AG09309 (cell line): ENCODE data around the gene RHBDL2.
A peak's percentile ranks its signal among the peaks of the same experiment; 100 is the strongest.

Experiments used
- DNase-seq: peaks from one replicate; pipeline ENCODE4 v3.0.0-alpha.2; 2010; ENCODE audit warnings: low read depth
- H3K4me3 ChIP-seq: 2 replicates; pipeline ENCODE4 v1.5.1; 2011; ENCODE audit warnings: mild to moderate bottlenecking, low read depth, low read length, moderate library complexity; ENCODE audit not compliant: control insufficient read depth
- TF ChIP-seq, protein P1 (sequence below): IDR thresholded peaks from 2 replicates; pipeline ENCODE4 v1.5.1; 2011; ENCODE audit warnings: mild to moderate bottlenecking, low read depth, low read length, inconsistent platforms; ENCODE audit not compliant: insufficient read depth, control insufficient read depth; ENCODE audit errors: missing control alignments

Gene RHBDL2

DNA sequence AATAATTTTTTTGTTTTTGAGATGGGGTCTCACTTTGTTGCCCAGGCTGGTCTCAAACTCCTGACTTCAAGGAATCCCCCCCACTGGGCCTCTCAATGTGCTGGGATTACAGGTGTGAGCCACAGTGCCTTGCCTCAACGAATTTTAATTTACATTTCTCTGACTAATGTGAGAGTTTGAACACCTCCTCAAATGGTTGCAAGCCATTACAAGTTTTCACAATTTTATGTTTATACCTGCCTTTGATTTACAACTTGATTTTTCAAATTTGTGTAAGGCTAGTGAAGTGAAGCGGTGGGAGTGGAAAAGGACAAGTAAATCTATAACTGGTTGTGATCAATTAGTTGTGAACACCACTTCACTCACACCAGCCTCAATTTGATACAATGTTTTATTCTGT lies 8.9 kb upstream of the RHBDL2 start:
- no peak for DNase-seq
- H3K4me3 ChIP-seq, result no peak overlapping the region
- TF ChIP-seq, protein P1, sequence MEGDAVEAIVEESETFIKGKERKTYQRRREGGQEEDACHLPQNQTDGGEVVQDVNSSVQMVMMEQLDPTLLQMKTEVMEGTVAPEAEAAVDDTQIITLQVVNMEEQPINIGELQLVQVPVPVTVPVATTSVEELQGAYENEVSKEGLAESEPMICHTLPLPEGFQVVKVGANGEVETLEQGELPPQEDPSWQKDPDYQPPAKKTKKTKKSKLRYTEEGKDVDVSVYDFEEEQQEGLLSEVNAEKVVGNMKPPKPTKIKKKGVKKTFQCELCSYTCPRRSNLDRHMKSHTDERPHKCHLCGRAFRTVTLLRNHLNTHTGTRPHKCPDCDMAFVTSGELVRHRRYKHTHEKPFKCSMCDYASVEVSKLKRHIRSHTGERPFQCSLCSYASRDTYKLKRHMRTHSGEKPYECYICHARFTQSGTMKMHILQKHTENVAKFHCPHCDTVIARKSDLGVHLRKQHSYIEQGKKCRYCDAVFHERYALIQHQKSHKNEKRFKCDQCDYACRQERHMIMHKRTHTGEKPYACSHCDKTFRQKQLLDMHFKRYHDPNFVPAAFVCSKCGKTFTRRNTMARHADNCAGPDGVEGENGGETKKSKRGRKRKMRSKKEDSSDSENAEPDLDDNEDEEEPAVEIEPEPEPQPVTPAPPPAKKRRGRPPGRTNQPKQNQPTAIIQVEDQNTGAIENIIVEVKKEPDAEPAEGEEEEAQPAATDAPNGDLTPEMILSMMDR, result no peak

DNA sequence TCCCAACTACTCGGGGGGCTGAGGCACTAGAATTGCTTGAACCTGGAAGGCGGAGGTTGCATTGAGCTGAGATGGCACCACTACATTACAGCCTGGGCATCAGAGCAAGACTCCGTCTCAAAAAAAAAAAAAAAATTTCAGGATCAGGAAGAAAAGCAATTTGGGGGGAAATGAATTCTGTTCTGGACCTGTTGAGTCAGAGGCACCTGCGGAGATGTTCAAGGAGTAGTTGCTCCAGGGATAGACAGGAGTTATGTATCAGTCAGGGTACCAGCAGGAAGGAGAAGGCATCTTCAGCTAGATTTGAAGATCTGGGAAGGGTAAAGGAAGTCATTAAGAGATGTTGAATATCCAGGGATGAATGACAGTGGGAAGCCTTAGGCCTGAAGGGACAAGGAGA lies 2.9 kb upstream of the RHBDL2 start:
- DNase-seq, result no peak
- no peak overlapping the region for H3K4me3 ChIP-seq
- TF ChIP-seq, protein P1, result no peak

DNA sequence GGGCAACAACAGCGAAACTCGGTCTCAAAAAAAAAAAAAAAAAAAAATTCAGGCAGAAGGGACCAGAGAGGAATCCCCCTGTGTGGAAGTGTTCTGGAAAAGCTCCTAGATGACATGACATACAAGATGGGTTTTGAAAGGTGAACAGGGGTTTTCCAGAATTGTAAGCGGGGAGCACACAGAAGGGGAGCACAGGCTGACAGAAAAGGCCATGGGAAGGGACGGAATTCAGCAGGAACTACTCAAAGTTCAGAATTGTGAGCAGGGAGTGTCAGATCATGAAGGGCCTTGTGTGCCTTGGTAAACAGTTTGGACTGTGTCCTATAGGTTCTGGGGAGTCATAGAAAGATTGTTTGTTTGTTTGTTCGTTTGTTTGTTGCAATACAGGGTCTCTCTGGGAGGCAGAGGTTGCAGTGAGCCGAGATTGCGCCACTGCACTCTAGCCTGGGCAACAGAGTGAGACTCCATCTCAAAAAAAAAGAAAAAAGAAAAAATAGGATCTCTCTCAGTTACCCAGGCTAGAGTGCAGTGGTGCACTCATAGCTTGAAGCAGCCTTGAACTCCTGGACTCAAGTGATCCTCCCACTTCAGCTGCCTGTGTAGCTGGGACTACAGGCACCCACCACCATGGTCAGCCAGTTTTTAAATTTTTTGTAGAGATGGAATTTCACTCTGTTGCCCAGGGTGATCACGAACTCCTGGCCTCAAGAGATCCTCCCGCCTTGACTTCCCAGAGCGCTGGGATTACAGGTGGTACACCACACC lies 1.2 kb upstream of the RHBDL2 start:
- TF ChIP-seq, protein P1, result no peak
- H3K4me3 ChIP-seq, result no peak overlapping the region
- no peak for DNase-seq

DNA sequence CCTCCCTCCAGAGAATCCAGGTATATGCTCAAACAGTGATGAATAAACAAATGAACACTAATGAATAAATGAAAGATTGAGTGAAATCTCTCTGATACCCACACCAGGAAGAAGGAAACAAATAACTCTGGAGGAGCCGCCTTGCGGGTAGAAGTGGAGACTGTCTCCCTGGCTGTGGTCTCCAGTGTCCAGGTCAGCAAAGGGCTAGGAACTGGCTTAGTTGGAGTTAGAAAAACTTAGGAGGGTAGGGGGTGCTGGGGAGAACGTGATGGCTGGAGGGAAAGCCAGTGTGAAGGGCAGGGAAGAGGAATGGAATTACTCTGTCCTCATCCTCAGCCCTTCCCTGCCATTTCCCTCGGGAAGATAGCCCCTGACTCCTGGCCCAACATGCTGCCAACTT lies 537 bp downstream of the RHBDL2 start:
- H3K4me3 ChIP-seq, result peak overlapping the region; percentile 56
- TF ChIP-seq, protein P1, result no peak
- DNase-seq, result no peak

DNA sequence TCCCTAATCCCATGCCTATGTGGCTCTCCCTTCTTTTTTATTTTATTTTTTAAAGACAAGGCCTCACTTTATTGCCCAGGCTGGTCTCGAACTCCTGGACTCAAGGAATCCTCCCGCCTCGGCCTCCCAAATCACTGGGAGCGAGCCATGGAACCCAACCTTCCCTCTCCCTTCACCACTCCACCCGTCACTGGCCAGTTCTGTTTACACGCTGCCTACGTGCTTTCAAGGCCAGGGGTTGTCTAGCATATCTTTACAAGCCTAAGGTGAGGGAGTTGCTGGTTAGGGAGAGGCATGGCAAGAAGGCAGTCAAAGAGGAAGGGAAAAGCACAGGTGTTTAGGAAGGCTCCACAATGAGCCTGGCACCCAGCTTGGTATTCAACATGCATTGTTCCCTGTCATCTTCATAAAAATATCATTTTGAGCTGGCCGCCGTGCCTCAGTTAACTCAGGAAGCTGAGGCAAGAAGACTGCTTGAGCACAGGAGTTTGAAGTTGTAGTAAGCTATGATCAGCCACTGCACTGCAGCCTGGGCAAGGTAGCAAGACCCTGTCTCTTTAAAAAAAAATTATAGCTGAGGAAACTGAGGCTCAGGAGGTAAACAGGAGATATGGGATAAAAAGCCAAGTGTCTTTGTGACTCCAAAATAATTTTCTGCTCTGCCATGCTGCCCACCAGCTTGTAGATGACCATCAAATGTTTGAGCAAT lies 1.1 kb downstream of the RHBDL2 start:
- no peak for DNase-seq
- TF ChIP-seq, protein P1, result no peak

DNA sequence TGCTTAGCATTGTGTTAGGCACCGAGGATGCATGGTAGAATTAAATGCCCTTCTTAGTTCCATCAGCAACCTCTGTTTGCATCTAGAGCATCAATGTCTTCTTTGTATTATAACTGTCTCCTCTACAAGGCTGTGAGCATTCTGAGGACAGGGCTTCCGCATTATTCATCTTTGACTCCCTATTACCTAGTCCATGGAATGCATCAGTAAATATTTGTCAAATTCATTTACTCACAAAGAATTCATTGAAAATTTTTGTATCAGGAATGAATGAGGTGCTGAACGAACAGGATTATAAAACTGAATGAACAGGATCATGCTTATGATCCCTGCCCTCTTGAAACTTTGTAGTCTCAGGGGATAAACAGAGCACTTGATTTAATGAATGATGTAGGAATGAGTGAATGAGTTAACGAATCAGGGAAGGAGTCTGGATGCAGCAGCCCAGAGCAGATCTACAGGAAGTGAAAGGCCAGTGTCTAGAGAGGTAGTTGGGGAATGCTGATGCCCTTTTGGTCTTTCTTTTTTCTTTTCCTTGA lies 2.8 kb downstream of the RHBDL2 start:
- no peak overlapping the region for H3K4me3 ChIP-seq
- DNase-seq, result no peak
- TF ChIP-seq, protein P1, result no peak

More for the DNA sequence above, 1.1 kb downstream of the RHBDL2 start:
- no peak overlapping the region for H3K4me3 ChIP-seq
